Astrocyte of the cerebellum (primary cell): Measurements from ENCODE around the gene SNRNP48.
A peak's percentile ranks its signal among the peaks of the same experiment; 100 is the strongest.

Experiments
- DNase-seq: peaks from one replicate; pipeline ENCODE4 v3.0.0-alpha.2; 2011; ENCODE audit warnings: low read depth
- H3K4me3 ChIP-seq: 2 replicates; pipeline ENCODE4 v1.5.1; 2011; ENCODE audit warnings: mild to moderate bottlenecking, low read depth, low read length, moderate library complexity
- CTCF ChIP-seq: IDR thresholded peaks from 2 replicates; pipeline ENCODE4 v1.5.1; 2012; ENCODE audit warnings: low read length, low read depth, moderate library complexity, mild to moderate bottlenecking; ENCODE audit errors: missing control alignments
- in situ Hi-C: cut with HindIII; loops from 2 replicates; pipeline ENCODE4 v1.10.0; 2017; ENCODE audit warnings: low sequenced_read_pairs

SNRNP48 gene

DNA sequence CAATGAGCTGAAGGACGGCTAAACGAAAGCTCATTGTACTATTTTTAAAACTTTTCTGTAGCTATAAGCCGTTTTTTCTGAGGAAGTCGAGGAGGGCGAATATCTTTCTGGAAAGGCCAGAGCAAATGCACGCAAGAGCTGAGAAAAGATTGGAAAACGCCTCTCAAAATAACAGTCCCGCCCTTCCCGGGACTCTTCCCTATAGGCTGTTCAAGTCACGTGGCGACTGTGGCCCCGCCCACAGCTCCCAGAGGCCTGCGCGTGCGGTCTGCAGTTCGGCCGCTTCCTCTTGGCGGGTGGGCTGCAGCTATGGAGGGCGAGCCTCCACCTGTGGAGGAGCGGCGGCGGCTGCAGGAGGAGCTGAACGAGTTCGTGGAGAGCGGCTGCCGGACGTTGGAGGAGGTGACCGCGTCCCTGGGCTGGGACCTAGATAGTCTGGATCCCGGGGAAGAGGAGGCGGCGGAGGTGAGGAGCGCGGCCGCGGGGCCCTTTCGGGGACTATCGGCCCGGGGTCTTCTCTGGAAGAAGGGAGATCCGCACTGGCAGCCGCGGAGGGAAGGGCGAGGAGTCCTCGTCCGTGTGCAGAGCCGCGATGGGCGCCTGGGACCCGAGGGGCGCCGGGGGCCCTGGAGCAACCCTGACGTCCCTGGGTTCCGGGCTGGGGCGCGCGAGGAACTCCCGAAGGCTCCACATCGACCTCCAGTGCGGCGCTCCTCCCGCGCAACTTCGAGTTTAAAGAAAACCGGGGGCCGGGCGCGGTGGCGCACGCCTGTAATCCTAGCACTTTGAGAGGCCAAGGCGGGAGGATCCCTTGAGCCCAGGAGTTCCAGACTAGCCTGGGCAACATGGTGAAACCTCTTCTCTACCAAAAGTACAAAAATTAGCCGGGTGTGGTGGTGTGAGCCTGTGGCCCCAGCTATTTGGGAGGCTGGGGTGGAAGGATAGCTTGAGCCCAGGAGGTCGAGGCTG is at the start of gene SNRNP48:
TSS of gene SNRNP48 (plus strand) at position 250 of the 969 bp plus-strand sequence. CDS start at position 310, 60 bp downstream.
- TF ChIP-seq CTCF: no peak
- peak within 1 kb of the TSS; percentile 86 for H3K4me3 ChIP-seq
- in situ Hi-C loops: no loop called here
- peak; percentile 83 for DNase-seq

- H3K4me3 ChIP-seq: no peak overlapping the region
- in situ Hi-C loops: no loop called here
- TF ChIP-seq CTCF: no peak
- no peak for DNase-seq
Measured at GRCh38 chr6:7540595-7540994, 49.4 kb upstream of the SNRNP48 start.

- in situ Hi-C loops: no loop called here
- no peak for TF ChIP-seq CTCF
- no peak for DNase-seq
- H3K4me3 ChIP-seq: peak within 1 kb of the TSS; percentile 40
Measured at GRCh38 chr6:7541175-7542064, 48.6 kb upstream of the SNRNP48 start, which contains the start of gene DSP. Gene DSP (plus strand): TSS chr6:7541671. CDS start chr6:7541916, 245 bp downstream.

GRCh38 chr6:7542065-7542873 is 47.7 kb upstream of the SNRNP48 start:
- H3K4me3 ChIP-seq: peak overlapping the region; percentile 40
- in situ Hi-C loops: no loop called here
- TF ChIP-seq CTCF: no peak
- DNase-seq: no peak

GRCh38 chr6:7542874-7543624 is 46.9 kb upstream of the SNRNP48 start:
- in situ Hi-C loops: no loop called here
- no peak for DNase-seq
- H3K4me3 ChIP-seq: peak overlapping the region; percentile 40
- TF ChIP-seq CTCF: no peak
